ENCODE data around the gene PTPRM. TPM values are rescaled to one million over a fixed set of nuclear protein-coding genes. Genes with fewer than 3 reads are reported as not detected.

The PTPRM gene
- total RNA-seq, 2 donors from 2014 or later = 7.5 to 19.2 TPM

- no peak for ATAC-seq
- Mint-ChIP-seq H3K27ac (no peak overlapping the region), H3K27me3 (no peaks in the 10 kb centered on the region), H3K36me3 (no peaks in the 10 kb centered on the region), H3K9me3 (peaks cover 8% of the 10 kb centered on the region), H3K4me3 (no peak overlapping the region), H3K4me1 (ENCODE audit: low read depth in 2 of 2) (no peaks in the 10 kb centered on the region)
- DNase-seq (ENCODE audit: low spot score) = no peak
Observed at GRCh38 chr18:7615840-7616239, 48.7 kb downstream of the PTPRM start.

- Mint-ChIP-seq H3K27ac (no peak overlapping the region), H3K4me1 (ENCODE audit: low read depth in 2 of 2) (no peaks in the 10 kb centered on the region), H3K4me3 (no peak overlapping the region), H3K36me3 (no peaks in the 10 kb centered on the region), H3K27me3 (no peaks in the 10 kb centered on the region), H3K9me3 (peaks cover 7% of the 10 kb centered on the region)
- DNase-seq (ENCODE audit: low spot score) (no peak), ATAC-seq (no peak)
Observed at GRCh38 chr18:7616661-7617060, 49.5 kb downstream of the PTPRM start.

GRCh38 chr18:7617738-7618422, 50.8 kb downstream of the PTPRM start:
- Mint-ChIP-seq H3K27me3 (no peaks in the 10 kb centered on the region), H3K36me3 (no peaks in the 10 kb centered on the region), H3K27ac (no peak overlapping the region), H3K9me3 (no peaks in the 10 kb centered on the region), H3K4me3 (no peak overlapping the region), H3K4me1 (ENCODE audit: low read depth in 2 of 2) (no peaks in the 10 kb centered on the region)
- no peak for DNase-seq (ENCODE audit: low spot score)
- ATAC-seq = no peak

GRCh38 chr18:7618891-7619442, 51.9 kb downstream of the PTPRM start:
- no peak overlapping the region for H3K4me3 Mint-ChIP-seq
- no peaks in the 10 kb centered on the region for H3K9me3 Mint-ChIP-seq
- no peaks in the 10 kb centered on the region for H3K4me1 Mint-ChIP-seq (ENCODE audit: low read depth in 2 of 2)
- H3K27me3 Mint-ChIP-seq = no peaks in the 10 kb centered on the region
- H3K27ac Mint-ChIP-seq = no peak overlapping the region
- H3K36me3 Mint-ChIP-seq = no peaks in the 10 kb centered on the region
- ATAC-seq (no peak), DNase-seq (ENCODE audit: low spot score) (no peak)

GRCh38 chr18:7619676-7620075, 52.6 kb downstream of the PTPRM start:
- Mint-ChIP-seq H3K36me3 (no peaks in the 10 kb centered on the region), H3K27me3 (no peaks in the 10 kb centered on the region)

GRCh38 chr18:7622721-7623120, 55.6 kb downstream of the PTPRM start:
- Mint-ChIP-seq H3K4me3 (no peak overlapping the region), H3K9me3 (no peaks in the 10 kb centered on the region), H3K36me3 (no peaks in the 10 kb centered on the region), H3K4me1 (ENCODE audit: low read depth in 2 of 2) (no peaks in the 10 kb centered on the region), H3K27ac (no peak overlapping the region), H3K27me3 (no peaks in the 10 kb centered on the region)
- no peak for ATAC-seq
- no peak for DNase-seq (ENCODE audit: low spot score)

More at GRCh38 chr18:7619676-7620075, 52.6 kb downstream of the PTPRM start:
- ATAC-seq (no peak), DNase-seq (ENCODE audit: low spot score) (no peak)
- no peak overlapping the region for H3K27ac Mint-ChIP-seq
- H3K9me3 Mint-ChIP-seq = no peaks in the 10 kb centered on the region
- no peak overlapping the region for H3K4me3 Mint-ChIP-seq
- H3K4me1 Mint-ChIP-seq (ENCODE audit: low read depth in 2 of 2) = no peaks in the 10 kb centered on the region

GRCh38 chr18:7623681-7624080, 56.6 kb downstream of the PTPRM start:
- H3K27me3 Mint-ChIP-seq = no peaks in the 10 kb centered on the region
- H3K27ac Mint-ChIP-seq = no peak overlapping the region
- no peaks in the 10 kb centered on the region for H3K9me3 Mint-ChIP-seq
- H3K4me3 Mint-ChIP-seq = no peak overlapping the region
- DNase-seq (ENCODE audit: low spot score) (no peak), ATAC-seq (no peak)
- no peaks in the 10 kb centered on the region for H3K36me3 Mint-ChIP-seq
- no peaks in the 10 kb centered on the region for H3K4me1 Mint-ChIP-seq (ENCODE audit: low read depth in 2 of 2)

GRCh38 chr18:7624697-7625096, 57.6 kb downstream of the PTPRM start:
- peaks cover 3% of the 10 kb centered on the region for H3K9me3 Mint-ChIP-seq
- no peaks in the 10 kb centered on the region for H3K27me3 Mint-ChIP-seq
- ATAC-seq = no peak
- no peak for DNase-seq (ENCODE audit: low spot score)
- no peaks in the 10 kb centered on the region for H3K4me1 Mint-ChIP-seq (ENCODE audit: low read depth in 2 of 2)
- no peak overlapping the region for H3K27ac Mint-ChIP-seq
- H3K36me3 Mint-ChIP-seq = no peaks in the 10 kb centered on the region
- no peak overlapping the region for H3K4me3 Mint-ChIP-seq

- H3K4me1 Mint-ChIP-seq (ENCODE audit: low read depth in 2 of 2) = no peaks in the 10 kb centered on the region
- no peaks in the 10 kb centered on the region for H3K36me3 Mint-ChIP-seq
Observed at GRCh38 chr18:7626175-7626921, 59.2 kb downstream of the PTPRM start.

GRCh38 chr18:7626922-7627440, 59.9 kb downstream of the PTPRM start:
- Mint-ChIP-seq H3K4me1 (ENCODE audit: low read depth in 2 of 2) (no peaks in the 10 kb centered on the region), H3K36me3 (no peaks in the 10 kb centered on the region), H3K27me3 (no peaks in the 10 kb centered on the region), H3K27ac (no peak overlapping the region), H3K4me3 (no peak overlapping the region), H3K9me3 (peaks cover 3% of the 10 kb centered on the region)
- DNase-seq (ENCODE audit: low spot score) (no peak), ATAC-seq (no peak)

More at GRCh38 chr18:7626175-7626921, 59.2 kb downstream of the PTPRM start:
- H3K27ac Mint-ChIP-seq = no peak overlapping the region
- H3K4me3 Mint-ChIP-seq = no peak overlapping the region
- no peaks in the 10 kb centered on the region for H3K27me3 Mint-ChIP-seq
- no peak for DNase-seq (ENCODE audit: low spot score)
- ATAC-seq = no peak
- H3K9me3 Mint-ChIP-seq = peaks cover 3% of the 10 kb centered on the region

GRCh38 chr18:7629416-7629815, 62.3 kb downstream of the PTPRM start:
- Mint-ChIP-seq H3K9me3 (peaks cover 10% of the 10 kb centered on the region), H3K27me3 (peaks cover 0 to 3% of the 10 kb centered on the region in 2 donors), H3K36me3 (no peaks in the 10 kb centered on the region), H3K4me3 (no peak overlapping the region), H3K27ac (no peak overlapping the region), H3K4me1 (ENCODE audit: low read depth in 2 of 2) (no peaks in the 10 kb centered on the region)
- DNase-seq (ENCODE audit: low spot score) (no peak), ATAC-seq (no peak)

- ATAC-seq (no peak), DNase-seq (ENCODE audit: low spot score) (no peak)
- Mint-ChIP-seq H3K27ac (no peak overlapping the region), H3K4me3 (no peak overlapping the region), H3K9me3 (peaks cover 10% of the 10 kb centered on the region), H3K36me3 (no peaks in the 10 kb centered on the region), H3K4me1 (ENCODE audit: low read depth in 2 of 2) (no peaks in the 10 kb centered on the region), H3K27me3 (peaks cover 0 to 3% of the 10 kb centered on the region in 2 donors)
Observed at GRCh38 chr18:7630731-7631442, 63.8 kb downstream of the PTPRM start.

- H3K9me3 Mint-ChIP-seq = peaks cover 10% of the 10 kb centered on the region
- H3K36me3 Mint-ChIP-seq = no peaks in the 10 kb centered on the region
- H3K27ac Mint-ChIP-seq = no peak overlapping the region
- ATAC-seq = no peak
- no peaks in the 10 kb centered on the region for H3K4me1 Mint-ChIP-seq (ENCODE audit: low read depth in 2 of 2)
- peaks cover 0 to 3% of the 10 kb centered on the region in 2 donors for H3K27me3 Mint-ChIP-seq
- no peak for DNase-seq (ENCODE audit: low spot score)
- no peak overlapping the region for H3K4me3 Mint-ChIP-seq
Observed at GRCh38 chr18:7632152-7633098, 65.3 kb downstream of the PTPRM start.

All from natural killer cell treated with Interleukin-12 subunit alpha and Interleukin-12 subunit beta and Interleukin-15 and Interleukin-18, amount 100 ng/mL, for 72 hours (primary cell).